GM19438 (cell line): ENCODE measurements around the gene MRPS11.
"Not testable (repeated sequence)": the region's sequence is repeated elsewhere in the genome, so short reads cannot be mapped to it uniquely, and the experiment has no call there.

Experiments used
- ATAC-seq: cut with Tn5 transposase; IDR thresholded peaks from one replicate; pipeline ENCODE4 v1.9.1; 2021; ENCODE audit warnings: low read depth; ENCODE audit not compliant: unreplicated experiment

MRPS11 gene

DNA sequence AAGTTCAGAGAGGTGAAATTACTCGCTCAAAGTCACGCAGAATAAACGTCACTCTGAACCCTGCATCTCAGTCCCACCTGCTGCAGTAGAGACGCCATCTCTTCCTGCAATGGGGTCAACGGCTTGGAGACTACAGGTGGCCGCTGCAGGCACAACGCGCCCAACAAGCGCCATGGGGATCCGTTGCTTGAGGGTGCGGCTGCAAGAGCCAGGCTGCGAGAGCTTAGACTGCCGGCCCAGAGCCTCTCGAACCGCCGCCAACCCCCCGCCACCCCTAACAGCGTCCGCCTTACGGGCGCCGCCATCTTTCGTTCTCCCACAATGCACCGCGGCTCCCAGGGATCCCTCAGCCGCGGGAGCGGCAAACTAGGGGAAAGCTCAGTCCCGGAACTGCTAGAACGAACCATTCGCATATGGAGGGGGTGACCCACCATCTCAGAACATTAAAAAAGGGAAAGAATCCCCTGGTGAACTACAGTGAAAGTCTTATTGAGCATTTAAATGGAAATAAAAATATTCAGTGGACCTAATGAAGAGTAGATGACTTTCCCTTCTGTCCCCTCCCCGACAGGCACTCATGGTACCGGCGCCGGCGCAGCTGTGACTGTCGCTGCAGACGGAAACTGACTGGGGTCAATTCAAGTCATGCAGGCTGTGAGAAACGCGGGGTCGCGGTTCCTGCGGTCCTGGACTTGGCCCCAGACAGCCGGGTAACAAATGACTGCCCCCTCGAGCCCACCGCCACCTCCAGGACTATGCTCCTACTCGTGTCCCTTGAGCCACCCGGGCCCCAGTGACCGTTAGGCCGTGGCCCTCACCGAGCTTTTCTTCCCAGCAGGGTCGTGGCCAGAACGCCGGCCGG lies at the start of gene MRPS11, which contains the start of gene MRPL46:
Gene MRPS11 (plus strand): TSS at position 636 of the 862 bp plus-strand sequence. CDS start 10 bp downstream, at position 646.
Gene MRPL46 (minus strand): TSS at position 316 of the 862 bp plus-strand sequence. CDS start 11 bp downstream, at position 305.
- peak; percentile 89 for ATAC-seq

DNA sequence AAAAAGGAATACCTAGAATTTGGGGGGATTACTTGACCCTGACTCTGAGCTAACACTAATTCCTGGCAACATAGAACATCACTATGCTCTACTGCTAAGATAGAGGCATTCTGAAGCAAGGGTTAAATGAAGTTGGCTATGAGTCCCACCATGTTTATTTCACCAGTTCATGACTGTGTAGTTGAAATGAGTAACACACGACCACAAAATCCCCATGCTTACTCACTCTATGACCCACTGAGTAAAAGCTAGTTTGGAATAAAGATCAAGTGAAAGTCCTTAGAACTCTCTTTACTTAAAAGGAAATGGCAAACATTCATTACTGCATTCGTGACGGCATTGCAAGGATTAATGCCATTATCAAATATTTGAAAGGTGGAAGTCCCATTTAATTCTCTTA lies 47.7 kb upstream of the MRPS11 start:
- ATAC-seq: no peak

DNA sequence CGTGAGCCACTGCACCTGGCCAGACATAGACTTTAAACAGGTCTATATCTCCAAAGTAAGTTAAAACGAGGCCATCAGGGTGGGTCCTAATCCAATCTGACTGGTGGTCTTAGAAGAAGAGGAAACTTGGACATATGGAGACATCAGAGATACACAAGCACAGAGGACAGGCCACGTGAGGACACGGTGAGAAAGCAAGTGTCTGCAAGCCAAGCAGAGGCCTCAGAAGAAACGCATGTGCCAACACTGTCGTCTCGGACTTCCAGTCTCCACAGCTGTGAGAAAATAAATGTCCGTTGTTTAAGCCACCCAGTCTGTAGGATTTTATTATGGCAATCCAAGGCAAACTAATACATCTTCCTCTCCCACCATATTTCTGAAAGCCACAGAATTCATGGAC lies 44.2 kb upstream of the MRPS11 start:
- ATAC-seq: no peak

DNA sequence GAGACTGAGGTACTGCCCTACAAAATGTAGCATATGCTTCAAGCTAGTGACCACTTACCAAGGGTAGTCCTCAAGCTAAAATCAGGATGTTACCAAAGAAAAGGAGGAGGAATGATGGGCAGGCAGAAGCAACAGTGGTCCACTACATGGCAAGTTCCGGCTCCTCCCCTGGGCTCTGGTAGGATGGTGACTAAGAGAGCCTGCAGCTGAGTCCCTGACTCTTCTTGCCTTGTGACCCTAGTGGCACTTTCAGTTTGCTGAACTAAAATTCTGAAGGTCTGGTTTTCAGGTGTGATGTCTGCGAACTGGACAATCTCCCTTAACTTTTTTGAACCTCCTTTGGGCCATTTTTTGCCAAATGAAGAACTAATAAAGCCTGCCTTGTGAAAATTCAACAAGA lies 41.2 kb upstream of the MRPS11 start:
- no peak for ATAC-seq

DNA sequence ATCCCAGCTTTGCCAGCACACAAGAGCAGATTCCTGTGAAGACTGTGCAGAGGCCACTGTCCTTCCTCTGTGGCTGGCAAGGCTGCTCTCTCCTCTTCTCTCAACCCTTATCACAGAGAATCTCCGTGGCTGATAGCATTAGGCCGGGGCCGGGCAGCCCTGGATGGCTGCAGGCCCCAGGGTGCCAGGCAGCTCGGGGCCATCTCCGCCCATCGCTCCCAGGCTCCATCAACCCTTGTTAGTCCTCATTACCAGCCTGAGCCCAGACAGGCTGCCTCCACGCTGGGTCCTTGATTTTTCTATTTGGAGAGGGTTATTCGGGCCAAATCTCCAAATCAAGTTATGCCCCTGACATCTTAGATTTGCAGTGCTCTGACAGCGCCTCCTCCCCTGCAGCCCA lies 39.5 kb upstream of the MRPS11 start:
- ATAC-seq: no peak

DNA sequence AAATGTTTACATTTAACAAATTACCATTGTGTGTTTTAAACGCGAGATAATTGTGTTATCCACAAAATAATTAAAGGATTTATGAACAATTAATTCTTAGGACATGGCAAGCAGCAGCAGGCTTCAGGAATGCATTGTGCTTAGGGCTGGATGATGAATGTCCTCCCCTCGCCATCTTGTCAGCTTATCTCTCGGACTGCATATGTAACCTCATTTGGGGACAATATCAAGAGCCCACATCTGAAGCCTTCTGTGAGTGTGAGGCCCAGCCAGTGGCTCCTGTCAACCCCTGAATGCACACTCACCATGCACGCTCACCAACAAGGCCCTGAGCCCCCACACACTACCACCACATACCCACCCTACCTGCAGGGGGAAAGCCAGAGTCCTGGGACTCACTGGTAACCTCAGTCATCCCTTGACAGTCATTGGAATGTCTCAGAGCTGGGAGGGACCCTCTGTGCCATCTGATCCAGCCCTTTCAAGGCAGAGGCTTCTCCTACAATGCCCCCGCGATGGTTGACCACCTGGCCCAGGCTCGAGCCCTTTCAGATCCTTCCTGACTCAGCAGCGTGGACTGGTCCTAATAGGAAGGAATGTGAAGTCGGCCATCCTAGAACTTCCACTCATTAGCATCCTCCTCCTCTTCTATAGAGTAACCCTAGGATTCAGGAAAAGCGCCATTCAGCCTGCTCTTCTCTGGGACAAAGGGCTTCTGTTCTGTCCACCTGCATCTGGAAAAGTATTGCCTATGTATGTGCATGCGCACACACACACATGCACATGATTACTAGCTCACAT lies 38.5 kb upstream of the MRPS11 start:
- no peak for ATAC-seq

DNA sequence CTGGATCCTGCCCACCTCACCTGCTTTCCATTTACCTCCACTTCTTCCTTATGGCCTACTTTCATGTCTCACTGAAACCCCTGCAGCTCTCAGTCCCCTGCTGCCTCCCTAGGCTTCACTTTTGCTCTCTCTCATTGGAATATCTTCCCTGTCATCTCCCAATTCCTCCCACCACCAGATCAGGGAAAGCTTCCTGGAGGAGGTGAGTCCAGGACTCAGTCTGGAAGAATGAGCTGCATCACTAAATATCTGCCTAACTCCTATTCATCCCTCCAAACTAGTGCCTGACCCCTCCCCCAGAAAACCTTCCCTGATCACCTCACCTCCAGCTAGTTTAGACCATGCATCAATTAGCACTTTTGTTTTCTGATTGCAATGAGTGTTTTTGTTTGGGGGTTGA lies 37.5 kb upstream of the MRPS11 start:
- no peak for ATAC-seq

DNA sequence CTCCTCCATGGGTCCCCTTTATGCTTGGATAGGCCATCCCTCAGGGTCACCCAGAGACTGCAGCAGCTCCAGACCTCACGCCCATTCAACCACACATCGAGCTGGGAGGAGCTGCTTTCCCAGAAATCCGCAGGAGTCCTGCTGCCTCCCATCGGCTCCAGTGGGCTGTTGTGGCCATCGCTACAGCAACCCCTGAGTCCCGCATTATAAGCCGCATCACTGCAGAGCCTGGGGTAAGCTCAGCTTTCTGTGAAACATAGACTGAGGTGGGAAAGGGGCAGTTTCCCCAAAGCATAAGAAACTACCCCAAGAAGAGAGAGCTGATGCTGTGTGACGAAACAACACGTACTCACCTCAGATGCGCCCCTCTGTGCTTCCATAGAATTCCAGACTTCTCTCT lies 36.1 kb upstream of the MRPS11 start:
- ATAC-seq: no peak

DNA sequence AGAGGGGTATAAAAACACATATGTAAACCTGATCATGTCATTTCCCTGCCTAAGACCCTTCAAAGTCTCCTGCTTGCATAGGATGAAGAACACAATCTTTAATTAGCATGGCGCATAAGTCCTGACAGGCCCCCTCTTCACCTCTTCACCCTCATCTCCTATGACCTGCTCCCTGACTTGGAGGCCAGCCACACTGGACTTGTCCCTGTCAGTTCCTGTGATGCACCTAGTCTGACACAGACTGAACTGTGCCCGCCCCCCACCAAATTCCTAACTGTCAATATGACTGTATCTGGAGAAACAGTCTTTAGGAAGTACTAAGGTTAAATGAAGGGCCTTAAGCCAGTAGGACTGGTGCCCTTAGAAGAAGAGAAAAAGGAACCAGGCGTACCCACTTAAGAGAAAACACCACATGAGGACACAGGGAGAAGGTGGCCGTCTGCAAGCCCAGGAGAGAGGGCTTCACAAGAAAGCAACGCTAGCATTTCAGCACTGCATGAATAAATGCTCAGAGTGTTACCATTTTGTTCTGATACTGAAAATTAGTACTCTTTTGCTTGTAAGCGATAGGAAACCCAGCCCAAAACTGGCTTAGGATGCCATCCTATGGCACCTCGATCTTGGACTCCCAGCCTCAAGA lies 34.3 kb upstream of the MRPS11 start:
- ATAC-seq: no peak

DNA sequence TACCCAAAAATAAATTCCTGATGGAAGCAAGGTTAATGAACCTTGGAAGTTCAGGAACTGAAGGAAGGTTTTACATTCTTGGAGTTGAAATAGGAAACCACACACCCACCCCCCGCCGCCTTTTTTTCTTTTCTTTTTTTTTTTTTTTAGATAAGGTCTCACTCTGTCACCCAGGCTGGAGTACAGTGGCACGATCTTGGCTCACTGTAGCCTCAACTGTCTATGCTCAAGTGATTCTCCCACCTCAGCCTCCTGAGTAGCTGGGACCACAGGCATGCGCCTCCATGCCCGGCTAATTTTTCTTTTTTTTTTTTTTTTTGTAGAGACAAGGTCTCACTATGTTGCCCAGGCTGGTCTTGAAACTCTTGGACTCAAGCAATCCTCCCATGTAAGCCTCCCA lies 33.4 kb upstream of the MRPS11 start:
- ATAC-seq: not testable (repeated sequence)

DNA sequence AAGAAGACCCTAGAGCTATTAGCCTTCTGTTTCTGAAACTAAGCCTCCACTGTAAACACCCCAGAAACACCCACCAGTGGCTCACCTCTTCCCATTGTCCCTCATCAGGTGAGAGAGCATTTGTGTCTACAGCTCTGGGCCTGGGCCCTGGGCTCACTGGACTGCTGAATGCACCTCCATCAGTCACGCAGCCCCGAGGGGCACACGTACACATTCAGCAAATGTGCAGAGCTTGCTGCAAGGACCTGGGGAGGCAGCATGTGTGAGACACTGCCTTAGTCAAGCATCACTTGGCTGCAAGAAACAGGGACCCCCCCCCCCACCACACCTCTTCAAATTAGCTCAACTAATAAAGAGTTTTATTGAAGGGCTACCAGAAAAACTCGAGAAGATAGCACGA lies 29.3 kb upstream of the MRPS11 start:
- ATAC-seq: no peak

DNA sequence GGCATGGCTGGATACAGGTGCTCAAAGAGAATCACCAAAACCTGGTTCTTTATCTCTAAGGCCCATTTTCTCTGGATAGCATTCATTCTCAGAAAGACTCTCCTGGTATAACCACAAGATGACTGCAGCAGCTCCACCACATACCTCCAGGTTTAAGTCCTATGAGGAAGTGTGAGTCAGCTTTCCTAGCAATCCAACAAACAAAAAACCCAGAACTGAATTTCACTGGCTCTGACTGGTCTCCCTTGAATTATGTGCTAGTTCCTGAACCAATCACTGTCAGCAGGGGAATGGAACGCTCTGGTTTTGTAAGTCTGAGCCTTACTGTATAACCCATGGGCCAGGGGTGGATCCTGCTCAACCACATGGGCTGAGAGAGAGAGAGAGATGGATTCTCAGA lies 27.5 kb upstream of the MRPS11 start:
- ATAC-seq: no peak

DNA sequence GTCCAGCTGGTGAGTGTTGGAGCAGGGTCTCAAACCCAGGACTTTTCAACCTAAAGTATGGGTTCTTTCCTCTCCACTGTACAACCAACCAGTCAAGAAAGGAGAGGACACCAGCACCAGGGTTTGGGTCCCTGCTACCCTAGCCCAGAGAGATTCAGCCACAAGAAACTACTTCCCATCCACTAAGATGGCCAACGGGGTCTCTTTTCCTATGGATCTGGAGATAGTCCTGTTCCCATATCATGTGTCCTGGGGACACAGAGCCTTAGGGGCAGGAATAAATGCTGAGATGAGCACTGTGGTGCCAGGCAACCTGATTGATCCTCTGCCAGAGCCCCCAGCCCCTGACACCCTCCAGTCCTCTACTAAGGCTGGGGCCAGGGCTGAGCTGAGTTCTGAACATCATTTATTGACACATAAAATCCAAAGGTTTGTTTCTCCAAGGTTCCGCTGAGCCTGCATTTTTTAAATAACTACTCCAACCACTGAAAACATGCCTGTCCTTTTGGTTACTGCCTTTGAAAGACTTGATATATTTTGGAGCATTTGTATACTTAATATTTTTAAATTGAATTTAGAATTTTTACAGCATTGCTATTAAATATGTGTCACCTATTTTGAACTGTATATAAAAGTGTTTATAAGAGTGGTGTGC lies 26.3 kb upstream of the MRPS11 start:
- ATAC-seq: no peak

DNA sequence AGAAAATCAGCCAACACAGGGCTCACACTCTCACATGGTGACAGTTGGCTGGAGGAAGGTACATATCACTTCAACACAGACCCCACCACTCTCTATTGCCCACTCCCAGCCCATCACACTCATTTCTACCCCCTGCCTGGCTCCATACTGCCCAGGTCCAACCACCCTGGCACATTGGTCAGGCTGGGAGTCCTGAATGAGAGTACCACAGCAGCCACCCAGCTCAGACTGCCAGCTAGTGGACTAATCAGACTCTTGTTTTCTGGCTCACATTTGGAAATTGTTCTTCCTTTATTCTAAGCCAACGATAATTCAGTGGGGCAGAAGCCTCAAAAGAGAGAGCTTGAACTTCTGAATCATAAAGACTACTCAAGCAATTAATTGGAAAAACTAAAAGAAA lies 20.3 kb upstream of the MRPS11 start:
- ATAC-seq: no peak

DNA sequence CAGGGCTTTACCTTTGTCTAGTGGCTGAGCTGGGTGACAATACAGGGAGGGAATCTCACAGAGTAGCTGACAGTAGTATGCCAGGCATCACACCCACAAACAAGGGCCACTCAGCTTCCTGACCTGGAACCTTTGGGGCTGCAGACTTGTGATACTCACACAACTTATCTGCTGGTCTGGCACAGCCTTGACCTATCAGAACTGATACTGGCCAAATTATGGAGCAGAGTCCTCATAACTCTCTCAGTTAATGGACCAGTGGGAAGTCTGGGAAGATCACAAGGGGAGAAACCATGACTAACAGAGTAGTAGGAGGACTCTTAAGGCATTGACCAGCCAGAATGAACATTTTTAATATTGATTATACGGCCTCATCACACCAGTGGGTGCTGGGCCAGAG lies 19.8 kb upstream of the MRPS11 start:
- ATAC-seq: no peak

DNA sequence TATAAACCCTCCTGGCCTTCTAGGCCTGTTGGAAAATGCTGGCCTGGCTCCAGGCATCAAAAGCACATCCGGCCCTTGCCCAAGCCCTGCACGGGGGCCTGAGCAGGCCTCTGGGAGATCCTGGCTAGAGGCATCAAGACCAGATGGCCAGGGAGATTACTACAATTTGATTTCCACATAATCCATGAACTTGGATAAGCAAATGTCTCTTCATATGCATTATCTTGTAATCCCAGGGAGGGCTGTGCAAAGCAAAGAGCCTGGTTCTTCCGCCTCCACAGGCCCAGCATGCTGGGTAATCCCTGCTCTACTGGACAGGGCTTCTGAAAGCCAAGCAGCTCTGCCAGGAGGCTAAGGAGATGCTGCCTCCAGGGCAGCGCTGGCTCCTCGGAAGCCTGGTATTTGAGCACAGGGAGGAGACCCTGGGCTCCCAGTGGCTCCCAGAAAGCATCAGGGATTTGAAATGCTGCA lies 18.5 kb upstream of the MRPS11 start:
- no peak for ATAC-seq

DNA sequence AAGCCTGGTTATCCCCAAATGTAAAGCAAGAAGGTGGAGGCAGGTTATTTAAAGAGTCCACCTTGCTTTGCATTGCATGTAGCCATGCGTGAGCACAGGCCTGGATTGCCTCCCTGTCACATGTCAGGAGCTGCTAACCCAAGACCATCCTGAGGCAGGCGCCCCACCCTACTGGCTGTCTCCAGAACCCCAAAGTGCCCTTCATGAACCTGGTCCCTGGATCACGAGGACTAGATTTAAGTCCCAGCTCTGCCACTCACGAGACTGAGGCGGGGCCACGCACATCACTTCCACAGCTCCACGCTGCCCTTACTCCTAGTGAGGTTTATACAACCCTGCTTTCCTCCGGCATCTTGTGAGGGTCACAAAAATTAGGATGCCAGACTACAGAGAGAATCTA lies 17.9 kb upstream of the MRPS11 start:
- ATAC-seq: no peak

DNA sequence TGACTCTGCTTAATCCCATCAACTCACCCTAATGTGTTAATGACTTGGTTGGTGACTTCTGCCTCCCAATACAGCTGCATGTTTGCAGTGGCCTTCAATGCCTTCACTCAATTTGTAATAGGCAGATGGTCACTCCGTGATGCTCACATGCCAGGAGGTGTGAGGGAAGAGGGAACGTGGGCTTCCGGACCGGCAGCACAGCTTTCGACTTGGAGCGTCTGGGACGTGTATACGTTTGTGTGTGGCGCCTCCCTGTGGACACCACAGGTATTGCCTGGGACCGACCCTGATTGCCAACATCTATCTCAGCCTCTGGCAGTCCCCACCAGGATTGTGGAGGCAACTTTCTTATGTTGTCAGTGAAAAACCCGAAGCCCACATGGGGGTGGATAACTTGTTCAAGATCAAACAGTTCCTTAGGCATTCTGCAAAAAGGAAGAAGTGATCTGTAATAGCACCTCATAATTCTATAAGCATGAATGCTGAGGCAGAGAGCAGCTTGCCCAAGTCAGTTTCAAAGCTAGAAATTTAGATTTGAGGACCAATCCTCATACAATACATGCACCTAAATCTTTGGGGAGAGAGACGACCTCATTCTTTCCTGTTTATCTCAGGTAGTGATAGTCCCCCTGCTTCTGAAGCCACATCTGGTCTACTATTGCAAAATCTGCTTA lies 17.2 kb upstream of the MRPS11 start:
- ATAC-seq: no peak

DNA sequence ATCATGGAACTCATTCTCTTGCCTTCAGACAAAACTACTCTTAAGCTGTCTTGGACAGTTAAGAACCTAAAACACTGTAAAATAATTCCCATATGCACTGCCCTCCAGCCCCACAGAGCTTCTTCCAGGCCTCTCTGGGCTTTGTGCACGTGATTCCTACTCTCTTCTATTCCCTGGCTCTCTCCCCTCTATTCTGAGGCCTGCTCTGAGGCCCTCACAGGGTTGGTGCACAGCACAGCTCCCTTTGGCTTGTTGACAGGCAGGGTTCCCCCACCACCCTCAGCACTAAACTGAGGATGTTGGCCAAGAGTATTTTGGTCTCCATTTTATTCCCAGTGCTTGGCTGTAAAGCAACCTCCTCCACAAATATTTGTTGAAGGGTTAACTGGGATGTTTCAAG lies 13.9 kb upstream of the MRPS11 start:
- no peak for ATAC-seq

DNA sequence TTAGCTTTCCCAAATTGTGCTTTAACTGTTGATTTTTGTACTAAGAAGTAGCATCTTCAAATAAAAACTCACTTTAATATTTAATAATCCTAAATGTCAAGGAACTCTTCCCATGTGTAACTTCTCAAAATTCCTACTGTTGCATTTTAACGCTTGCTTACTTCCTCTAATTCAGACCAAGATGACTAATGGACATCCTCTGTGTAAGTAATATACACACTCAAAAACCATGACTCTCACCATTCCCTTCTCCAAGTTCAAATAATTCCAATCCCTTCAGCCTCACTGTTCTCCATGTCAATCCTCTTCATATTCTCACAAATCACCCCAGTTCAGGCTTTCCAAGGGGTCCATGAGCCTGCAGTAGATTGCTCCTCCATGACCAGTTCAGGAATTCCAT lies 13.3 kb upstream of the MRPS11 start:
- no peak for ATAC-seq
